Measurements from ENCODE around the gene NFKBIL1.

The NFKBIL1 gene

DNA sequence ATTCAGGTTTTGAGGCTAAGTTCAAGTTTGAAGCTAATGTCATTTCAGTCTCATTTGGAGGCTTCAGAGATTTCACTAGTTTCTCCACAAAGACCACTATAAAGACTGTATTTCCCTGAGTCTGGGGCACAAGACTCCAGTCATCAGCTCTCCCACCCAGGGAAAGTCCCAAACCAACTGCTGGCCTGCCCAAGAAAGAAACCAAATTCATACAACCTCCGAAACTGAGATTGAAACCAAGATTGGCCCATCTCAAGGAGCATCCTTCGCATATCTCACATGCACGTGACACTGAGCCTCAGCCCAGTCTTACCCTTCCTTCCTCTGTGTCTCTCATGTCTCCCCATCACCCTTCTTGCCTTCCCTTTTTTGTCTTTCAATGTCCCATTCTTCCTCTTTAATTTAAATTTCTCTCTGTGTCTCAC is 21.1 kb downstream of the NFKBIL1 start:
- no peak overlapping the region for H3K27ac ChIP-seq
- TF ChIP-seq, protein P1, sequence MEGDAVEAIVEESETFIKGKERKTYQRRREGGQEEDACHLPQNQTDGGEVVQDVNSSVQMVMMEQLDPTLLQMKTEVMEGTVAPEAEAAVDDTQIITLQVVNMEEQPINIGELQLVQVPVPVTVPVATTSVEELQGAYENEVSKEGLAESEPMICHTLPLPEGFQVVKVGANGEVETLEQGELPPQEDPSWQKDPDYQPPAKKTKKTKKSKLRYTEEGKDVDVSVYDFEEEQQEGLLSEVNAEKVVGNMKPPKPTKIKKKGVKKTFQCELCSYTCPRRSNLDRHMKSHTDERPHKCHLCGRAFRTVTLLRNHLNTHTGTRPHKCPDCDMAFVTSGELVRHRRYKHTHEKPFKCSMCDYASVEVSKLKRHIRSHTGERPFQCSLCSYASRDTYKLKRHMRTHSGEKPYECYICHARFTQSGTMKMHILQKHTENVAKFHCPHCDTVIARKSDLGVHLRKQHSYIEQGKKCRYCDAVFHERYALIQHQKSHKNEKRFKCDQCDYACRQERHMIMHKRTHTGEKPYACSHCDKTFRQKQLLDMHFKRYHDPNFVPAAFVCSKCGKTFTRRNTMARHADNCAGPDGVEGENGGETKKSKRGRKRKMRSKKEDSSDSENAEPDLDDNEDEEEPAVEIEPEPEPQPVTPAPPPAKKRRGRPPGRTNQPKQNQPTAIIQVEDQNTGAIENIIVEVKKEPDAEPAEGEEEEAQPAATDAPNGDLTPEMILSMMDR (conservative IDR thresholded peaks at IDR 0.05): no peak

DNA sequence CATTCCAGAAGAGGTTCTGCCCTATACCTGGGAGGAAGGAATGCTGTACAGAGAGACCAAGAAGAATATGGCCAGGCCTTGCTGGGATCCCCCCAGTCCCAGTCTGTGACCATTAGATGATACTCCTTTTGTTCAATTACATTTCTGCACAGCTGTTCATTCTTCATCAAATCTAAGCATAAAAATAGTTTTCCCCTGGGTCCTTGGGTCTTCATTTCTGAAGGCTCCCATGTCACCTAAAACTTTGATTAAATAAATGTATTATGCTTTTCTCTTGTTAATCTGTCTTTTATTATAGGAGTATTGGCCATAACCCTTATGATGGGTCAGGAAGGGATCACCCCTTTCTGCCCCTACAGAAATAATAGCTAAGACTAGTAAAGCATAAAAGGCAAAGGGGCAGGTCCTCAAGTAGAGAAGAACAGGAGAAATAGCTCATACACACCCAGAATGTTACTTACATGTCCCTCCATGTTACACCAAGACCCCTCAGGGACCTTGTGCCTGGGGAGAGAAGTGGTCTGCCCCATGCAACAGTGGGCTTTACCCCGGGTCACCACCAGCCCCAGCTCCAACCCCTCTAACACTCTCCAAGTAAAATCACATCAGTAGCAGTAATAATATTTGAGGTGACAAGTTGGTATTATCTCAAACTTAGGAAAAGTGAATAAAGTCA is 22.6 kb downstream of the NFKBIL1 start:
- no peak overlapping the region for H3K27ac ChIP-seq

DNA sequence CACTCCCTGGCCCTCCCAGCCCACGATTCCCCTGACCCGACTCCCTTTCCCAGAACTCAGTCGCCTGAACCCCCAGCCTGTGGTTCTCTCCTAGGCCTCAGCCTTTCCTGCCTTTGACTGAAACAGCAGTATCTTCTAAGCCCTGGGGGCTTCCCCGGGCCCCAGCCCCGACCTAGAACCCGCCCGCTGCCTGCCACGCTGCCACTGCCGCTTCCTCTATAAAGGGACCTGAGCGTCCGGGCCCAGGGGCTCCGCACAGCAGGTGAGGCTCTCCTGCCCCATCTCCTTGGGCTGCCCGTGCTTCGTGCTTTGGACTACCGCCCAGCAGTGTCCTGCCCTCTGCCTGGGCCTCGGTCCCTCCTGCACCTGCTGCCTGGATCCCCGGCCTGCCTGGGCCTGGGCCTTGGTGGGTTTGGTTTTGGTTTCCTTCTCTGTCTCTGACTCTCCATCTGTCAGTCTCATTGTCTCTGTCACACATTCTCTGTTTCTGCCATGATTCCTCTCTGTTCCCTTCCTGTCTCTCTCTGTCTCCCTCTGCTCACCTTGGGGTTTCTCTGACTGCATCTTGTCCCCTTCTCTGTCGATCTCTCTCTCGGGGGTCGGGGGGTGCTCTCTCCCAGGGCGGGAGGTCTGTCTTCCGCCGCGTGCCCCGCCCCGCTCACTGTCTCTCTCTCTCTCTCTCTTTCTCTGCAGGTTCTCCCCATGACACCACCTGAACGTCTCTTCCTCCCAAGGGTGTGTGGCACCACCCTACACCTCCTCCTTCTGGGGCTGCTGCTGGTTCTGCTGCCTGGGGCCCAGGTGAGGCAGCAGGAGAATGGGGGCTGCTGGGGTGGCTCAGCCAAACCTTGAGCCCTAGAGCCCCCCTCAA is 24.9 kb downstream of the NFKBIL1 start, which contains the start of gene LTA:
Gene LTA (plus strand): TSS at position 249 of the 871 bp plus-strand sequence. CDS start 454 bp downstream, at position 703.
- TF ChIP-seq, protein P1 (conservative IDR thresholded peaks at IDR 0.05): no peak
- no peak within 1 kb of the TSS for H3K27ac ChIP-seq

More for the DNA sequence above, 22.6 kb downstream of the NFKBIL1 start:
- TF ChIP-seq, protein P1 (conservative IDR thresholded peaks at IDR 0.05): no peak

DNA sequence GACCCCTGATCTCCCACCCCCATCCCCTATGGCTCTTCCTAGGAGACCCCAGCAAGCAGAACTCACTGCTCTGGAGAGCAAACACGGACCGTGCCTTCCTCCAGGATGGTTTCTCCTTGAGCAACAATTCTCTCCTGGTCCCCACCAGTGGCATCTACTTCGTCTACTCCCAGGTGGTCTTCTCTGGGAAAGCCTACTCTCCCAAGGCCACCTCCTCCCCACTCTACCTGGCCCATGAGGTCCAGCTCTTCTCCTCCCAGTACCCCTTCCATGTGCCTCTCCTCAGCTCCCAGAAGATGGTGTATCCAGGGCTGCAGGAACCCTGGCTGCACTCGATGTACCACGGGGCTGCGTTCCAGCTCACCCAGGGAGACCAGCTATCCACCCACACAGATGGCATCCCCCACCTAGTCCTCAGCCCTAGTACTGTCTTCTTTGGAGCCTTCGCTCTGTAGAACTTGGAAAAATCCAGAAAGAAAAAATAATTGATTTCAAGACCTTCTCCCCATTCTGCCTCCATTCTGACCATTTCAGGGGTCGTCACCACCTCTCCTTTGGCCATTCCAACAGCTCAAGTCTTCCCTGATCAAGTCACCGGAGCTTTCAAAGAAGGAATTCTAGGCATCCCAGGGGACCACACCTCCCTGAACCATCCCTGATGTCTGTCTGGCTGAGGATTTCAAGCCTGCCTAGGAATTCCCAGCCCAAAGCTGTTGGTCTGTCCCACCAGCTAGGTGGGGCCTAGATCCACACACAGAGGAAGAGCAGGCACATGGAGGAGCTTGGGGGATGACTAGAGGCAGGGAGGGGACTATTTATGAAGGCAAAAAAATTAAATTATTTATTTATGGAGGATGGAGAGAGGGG is 26.1 kb downstream of the NFKBIL1 start:
- no peak overlapping the region for H3K27ac ChIP-seq
- TF ChIP-seq, protein P1 (conservative IDR thresholded peaks at IDR 0.05): no peak

DNA sequence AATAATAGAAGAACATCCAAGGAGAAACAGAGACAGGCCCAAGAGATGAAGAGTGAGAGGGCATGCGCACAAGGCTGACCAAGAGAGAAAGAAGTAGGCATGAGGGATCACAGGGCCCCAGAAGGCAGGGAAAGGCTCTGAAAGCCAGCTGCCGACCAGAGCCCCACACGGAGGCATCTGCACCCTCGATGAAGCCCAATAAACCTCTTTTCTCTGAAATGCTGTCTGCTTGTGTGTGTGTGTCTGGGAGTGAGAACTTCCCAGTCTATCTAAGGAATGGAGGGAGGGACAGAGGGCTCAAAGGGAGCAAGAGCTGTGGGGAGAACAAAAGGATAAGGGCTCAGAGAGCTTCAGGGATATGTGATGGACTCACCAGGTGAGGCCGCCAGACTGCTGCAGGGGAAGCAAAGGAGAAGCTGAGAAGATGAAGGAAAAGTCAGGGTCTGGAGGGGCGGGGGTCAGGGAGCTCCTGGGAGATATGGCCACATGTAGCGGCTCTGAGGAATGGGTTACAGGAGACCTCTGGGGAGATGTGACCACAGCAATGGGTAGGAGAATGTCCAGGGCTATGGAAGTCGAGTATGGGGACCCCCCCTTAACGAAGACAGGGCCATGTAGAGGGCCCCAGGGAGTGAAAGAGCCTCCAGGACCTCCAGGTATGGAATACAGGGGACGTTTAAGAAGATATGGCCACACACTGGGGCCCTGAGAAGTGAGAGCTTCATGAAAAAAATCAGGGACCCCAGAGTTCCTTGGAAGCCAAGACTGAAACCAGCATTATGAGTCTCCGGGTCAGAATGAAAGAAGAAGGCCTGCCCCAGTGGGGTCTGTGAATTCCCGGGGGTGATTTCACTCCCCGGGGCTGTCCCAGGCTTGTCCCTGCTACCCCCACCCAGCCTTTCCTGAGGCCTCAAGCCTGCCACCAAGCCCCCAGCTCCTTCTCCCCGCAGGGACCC is 27.0 kb downstream of the NFKBIL1 start:
- TF ChIP-seq, protein P1 (conservative IDR thresholded peaks at IDR 0.05): no peak
- no peak overlapping the region for H3K27ac ChIP-seq

DNA sequence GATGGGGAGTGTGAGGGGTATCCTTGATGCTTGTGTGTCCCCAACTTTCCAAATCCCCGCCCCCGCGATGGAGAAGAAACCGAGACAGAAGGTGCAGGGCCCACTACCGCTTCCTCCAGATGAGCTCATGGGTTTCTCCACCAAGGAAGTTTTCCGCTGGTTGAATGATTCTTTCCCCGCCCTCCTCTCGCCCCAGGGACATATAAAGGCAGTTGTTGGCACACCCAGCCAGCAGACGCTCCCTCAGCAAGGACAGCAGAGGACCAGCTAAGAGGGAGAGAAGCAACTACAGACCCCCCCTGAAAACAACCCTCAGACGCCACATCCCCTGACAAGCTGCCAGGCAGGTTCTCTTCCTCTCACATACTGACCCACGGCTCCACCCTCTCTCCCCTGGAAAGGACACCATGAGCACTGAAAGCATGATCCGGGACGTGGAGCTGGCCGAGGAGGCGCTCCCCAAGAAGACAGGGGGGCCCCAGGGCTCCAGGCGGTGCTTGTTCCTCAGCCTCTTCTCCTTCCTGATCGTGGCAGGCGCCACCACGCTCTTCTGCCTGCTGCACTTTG is 28.0 kb downstream of the NFKBIL1 start, which contains the start of gene TNF:
Gene TNF (plus strand): TSS at position 231 of the 567 bp plus-strand sequence. CDS start 177 bp downstream, at position 408.
- no peak within 1 kb of the TSS for H3K27ac ChIP-seq
- TF ChIP-seq, protein P1 (conservative IDR thresholded peaks at IDR 0.05): no peak
